Suprapubic skin (tissue), 4 donors: Measurements from ENCODE around the gene ATF7. TPM values are rescaled to one million over a fixed set of nuclear protein-coding genes. Genes with fewer than 3 reads are reported as not detected.

Experiments used
- DNase-seq, 2 donors: peaks; one replicate each; pipeline ENCODE4 v3.0.0-alpha.2; 2019; ENCODE audit warnings: low spot score in 2 of 2
- H3K27ac ChIP-seq: fragments of 200-600 bp; sonication (generic); one replicate; pipeline ENCODE4 v1.5.1; 2019
- H3K27me3 ChIP-seq: fragments of 200-600 bp; sonication (generic); one replicate; pipeline ENCODE4 v1.5.1; 2019
- H3K36me3 ChIP-seq: fragments of 200-600 bp; sonication (generic); one replicate; pipeline ENCODE4 v1.5.1; 2019
- H3K4me1 ChIP-seq: fragments of 200-600 bp; sonication (generic); one replicate; pipeline ENCODE4 v1.5.1; 2019
- H3K4me3 ChIP-seq: fragments of 200-600 bp; sonication (generic); one replicate; pipeline ENCODE4 v1.5.1; 2019; ENCODE audit warnings: mild to moderate bottlenecking
- H3K9me3 ChIP-seq: fragments of 200-600 bp; sonication (generic); one replicate; pipeline ENCODE4 v1.5.1; 2019
- CTCF ChIP-seq, 2 donors: fragments of 200-600 bp in 1 of 2; fragments of 450-650 bp in 1 of 2; sonication (generic) in 1 of 2; IDR thresholded peaks; one replicate each; pipeline ENCODE4 v1.5.1; 2016 to 2019; ENCODE audit warnings: antibody characterized with exemption in 2 of 2, mild to moderate bottlenecking in 1 of 2, moderate library complexity in 1 of 2
- EP300 ChIP-seq: sonication (generic); formaldehyde crosslinking; IDR thresholded peaks from one replicate; pipeline ENCODE4 v1.6.1; 2017; ENCODE audit warnings: antibody characterized with exemption
- POLR2A ChIP-seq, 2 donors: fragments of 450-650 bp; IDR thresholded peaks; one replicate each; pipeline ENCODE4 v1.6.1; 2017; ENCODE audit warnings: antibody characterized with exemption in 2 of 2, mild to moderate bottlenecking in 2 of 2, moderate library complexity in 2 of 2
- POLR2AphosphoS5 ChIP-seq, 3 donors: sonication (generic); formaldehyde crosslinking; IDR thresholded peaks; one replicate each; pipeline ENCODE4 v1.6.1; 2017; ENCODE audit warnings: antibody characterized with exemption in 3 of 3
- WGBS: methylation state at CpG from one replicate; pipeline ENCODE4 v1.1.5; 2018; 5-methylcytosine and 5-hydroxymethylcytosine counted together
- total RNA-seq, 4 donors: library from RNA; depleted of rRNA; stranded (reverse); fragments of >200 nt; gene quantifications; one replicate each; pipeline ENCODE4 v1.1.0, GENCODE V29; 2016

Gene ATF7
- total RNA-seq, 4 donors from 2014 or later = 26.7 to 60.7 (median 40.5) TPM

DNA sequence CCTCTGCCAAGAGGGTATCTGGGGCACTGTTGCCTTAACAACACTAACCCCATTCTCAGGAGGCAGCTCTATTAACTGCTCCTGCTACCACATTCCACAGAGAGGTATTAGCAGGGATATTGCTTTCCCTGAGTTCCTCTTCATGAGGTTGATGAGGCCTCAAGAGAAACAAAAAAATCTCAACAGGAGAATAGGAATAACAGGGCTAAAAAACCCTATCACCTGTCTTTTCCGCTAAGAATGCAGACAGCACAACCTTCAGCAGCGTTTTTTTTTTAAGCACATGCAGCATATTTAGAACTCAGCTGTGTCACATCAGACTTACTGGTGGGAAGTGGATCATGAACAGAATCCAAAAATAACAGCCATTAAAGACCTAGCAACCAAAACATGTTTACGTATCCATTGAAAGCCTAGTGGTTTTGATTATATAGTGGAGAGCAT, 29.2 kb downstream of the ATF7 start:
- H3K9me3 ChIP-seq = no peaks in the 10 kb centered on the region
- no peak for DNase-seq
- WGBS = 34% methylated on average over 3 of the region's 3 CpGs
- TF ChIP-seq EP300 (no peak), POLR2AphosphoS5 (IDR thresholded peaks at IDR 0.05) (no peak), POLR2A (IDR thresholded peaks at IDR 0.05) (no peak), CTCF (IDR thresholded peaks at IDR 0.05) (no peak)
- peaks cover 6% of the 10 kb centered on the region for H3K36me3 ChIP-seq
- H3K4me3 ChIP-seq = no peak overlapping the region
- peak overlapping the region; percentile 24 for H3K27ac ChIP-seq
- peaks cover 48% of the 10 kb centered on the region for H3K4me1 ChIP-seq
- no peaks in the 10 kb centered on the region for H3K27me3 ChIP-seq

GRCh38 chr12:53594897-53595615, 31.1 kb downstream of the ATF7 start:
- no peak overlapping the region for H3K27ac ChIP-seq
- no peaks in the 10 kb centered on the region for H3K9me3 ChIP-seq
- no peak overlapping the region for H3K4me3 ChIP-seq
- DNase-seq = no peak
- H3K36me3 ChIP-seq = no peaks in the 10 kb centered on the region
- no peak for TF ChIP-seq EP300
- TF ChIP-seq POLR2A (IDR thresholded peaks at IDR 0.05) = no peak
- TF ChIP-seq CTCF (IDR thresholded peaks at IDR 0.05) = no peak
- TF ChIP-seq POLR2AphosphoS5 (IDR thresholded peaks at IDR 0.05) = no peak
- H3K4me1 ChIP-seq = peaks cover 53% of the 10 kb centered on the region
- no peaks in the 10 kb centered on the region for H3K27me3 ChIP-seq
- 79% methylated on average over 5 of the region's 5 CpGs for WGBS

DNA sequence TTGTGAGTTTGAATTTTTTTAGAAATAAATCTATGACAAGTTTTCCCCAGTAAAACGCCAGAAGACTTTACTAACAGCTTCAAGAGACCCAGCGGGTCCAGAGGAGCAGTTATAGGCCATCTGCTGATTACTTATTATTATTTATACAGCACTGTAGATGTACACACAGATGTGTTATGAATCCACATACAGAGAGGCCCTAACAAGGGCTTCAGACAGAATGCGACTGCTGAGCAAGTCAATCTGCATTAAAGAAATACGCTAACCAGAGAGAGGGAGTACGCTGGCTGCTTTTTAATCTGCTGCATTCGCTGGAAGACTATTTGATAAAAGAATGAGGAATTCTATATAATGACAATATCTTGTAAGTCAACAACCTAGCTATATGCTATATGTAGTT, 32.5 kb downstream of the ATF7 start:
- no peak for TF ChIP-seq POLR2AphosphoS5 (IDR thresholded peaks at IDR 0.05)
- TF ChIP-seq CTCF (IDR thresholded peaks at IDR 0.05) = no peak
- no peak for TF ChIP-seq POLR2A (IDR thresholded peaks at IDR 0.05)
- no peak for TF ChIP-seq EP300
- H3K9me3 ChIP-seq = no peaks in the 10 kb centered on the region
- H3K36me3 ChIP-seq = no peaks in the 10 kb centered on the region
- 94% methylated on average over 6 of the region's 6 CpGs for WGBS
- no peak overlapping the region for H3K4me3 ChIP-seq
- peaks cover 53% of the 10 kb centered on the region for H3K4me1 ChIP-seq
- DNase-seq = no peak
- H3K27me3 ChIP-seq = no peaks in the 10 kb centered on the region
- no peak overlapping the region for H3K27ac ChIP-seq

GRCh38 chr12:53593031-53593430, 33.2 kb downstream of the ATF7 start:
- TF ChIP-seq EP300 (no peak), CTCF (IDR thresholded peaks at IDR 0.05) (no peak), POLR2A (IDR thresholded peaks at IDR 0.05) (no peak), POLR2AphosphoS5 (IDR thresholded peaks at IDR 0.05) (no peak)
- peaks cover 53% of the 10 kb centered on the region for H3K4me1 ChIP-seq
- no peaks in the 10 kb centered on the region for H3K36me3 ChIP-seq
- no peak overlapping the region for H3K27ac ChIP-seq
- no peak for DNase-seq
- no peak overlapping the region for H3K4me3 ChIP-seq
- H3K27me3 ChIP-seq = no peaks in the 10 kb centered on the region
- H3K9me3 ChIP-seq = no peaks in the 10 kb centered on the region
- 90% methylated on average over 1 of the region's 1 CpG for WGBS

DNA sequence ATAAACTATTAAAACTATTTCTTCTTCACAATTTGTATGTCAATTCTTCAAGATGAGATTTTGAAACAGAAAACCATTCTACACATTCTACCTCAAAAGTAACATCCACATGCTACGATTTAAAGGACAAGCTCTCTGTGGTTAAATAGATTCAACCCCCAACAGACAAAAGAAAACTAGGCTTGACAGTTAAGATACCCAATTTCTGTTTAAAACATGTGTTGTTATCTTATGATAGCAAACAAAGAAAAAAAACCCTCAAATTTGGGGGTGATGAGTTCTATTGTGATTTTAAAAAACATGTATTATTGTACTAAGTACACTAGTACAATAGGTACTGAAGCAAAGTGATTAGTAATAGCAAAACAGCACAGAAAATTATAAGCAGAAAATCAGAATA, 33.8 kb downstream of the ATF7 start:
- no peak for DNase-seq
- H3K36me3 ChIP-seq = no peaks in the 10 kb centered on the region
- H3K4me3 ChIP-seq = no peak overlapping the region
- H3K4me1 ChIP-seq = peaks cover 48% of the 10 kb centered on the region
- WGBS = 89% methylated on average over 1 of the region's 1 CpG
- H3K9me3 ChIP-seq = no peaks in the 10 kb centered on the region
- no peak for TF ChIP-seq POLR2A (IDR thresholded peaks at IDR 0.05)
- no peak for TF ChIP-seq POLR2AphosphoS5 (IDR thresholded peaks at IDR 0.05)
- TF ChIP-seq CTCF (IDR thresholded peaks at IDR 0.05) = no peak
- TF ChIP-seq EP300 = no peak
- H3K27me3 ChIP-seq = no peaks in the 10 kb centered on the region
- H3K27ac ChIP-seq = no peak overlapping the region
